IPS DF 19.7 (cell line): ENCODE measurements around the gene SLC27A6.

Experiments
- DNase-seq: peaks from one replicate; pipeline ENCODE4 v3.0.0-alpha.2; 2013; ENCODE audit warnings: low read depth, low spot score

The SLC27A6 gene

GRCh38 chr5:129063483-129064113, 98.3 kb downstream of the SLC27A6 start:
- DNase-seq, result no peak

- DNase-seq, result no peak
Observed at GRCh38 chr5:129065721-129066120, 100.4 kb downstream of the SLC27A6 start.

DNA sequence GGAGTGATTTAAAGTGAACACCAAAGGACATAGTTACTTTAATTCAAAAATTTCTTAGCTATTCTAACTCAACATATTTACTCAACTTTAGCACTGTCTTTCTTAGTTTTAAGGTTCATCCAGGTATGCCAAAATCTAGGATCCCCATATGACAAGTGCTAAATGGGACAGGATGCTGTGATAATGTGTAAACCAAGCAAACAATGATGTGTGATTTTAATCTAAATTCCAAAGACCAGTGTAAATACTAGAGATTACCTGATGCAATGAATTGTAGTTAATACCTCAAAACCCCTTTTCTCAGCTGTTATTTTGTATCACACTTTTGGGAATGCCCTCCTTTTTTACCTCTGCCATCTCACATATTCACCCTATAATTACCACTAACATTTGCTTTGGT, 102.5 kb downstream of the SLC27A6 start:
- DNase-seq, result no peak

DNA sequence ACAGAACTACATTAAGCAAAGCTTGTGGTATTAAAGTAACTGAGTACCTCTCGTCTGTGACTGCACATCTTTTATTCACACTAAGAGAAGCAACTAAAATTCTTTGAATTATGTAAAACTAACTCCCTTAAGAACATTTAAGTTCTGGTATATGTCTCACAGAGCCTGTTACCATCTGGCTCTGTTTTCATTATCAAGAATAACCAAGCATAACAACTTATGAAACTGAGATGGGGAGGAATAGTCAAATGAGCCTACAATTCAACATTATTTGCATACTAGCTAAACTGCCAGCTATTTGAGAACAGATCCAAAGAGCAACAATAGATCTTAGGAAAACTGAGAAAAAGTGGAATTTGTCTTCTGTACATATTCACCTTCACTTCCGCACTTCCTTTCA, 104.0 kb downstream of the SLC27A6 start:
- no peak for DNase-seq

- no peak for DNase-seq
Observed at GRCh38 chr5:129073111-129073510, 107.8 kb downstream of the SLC27A6 start.

DNA sequence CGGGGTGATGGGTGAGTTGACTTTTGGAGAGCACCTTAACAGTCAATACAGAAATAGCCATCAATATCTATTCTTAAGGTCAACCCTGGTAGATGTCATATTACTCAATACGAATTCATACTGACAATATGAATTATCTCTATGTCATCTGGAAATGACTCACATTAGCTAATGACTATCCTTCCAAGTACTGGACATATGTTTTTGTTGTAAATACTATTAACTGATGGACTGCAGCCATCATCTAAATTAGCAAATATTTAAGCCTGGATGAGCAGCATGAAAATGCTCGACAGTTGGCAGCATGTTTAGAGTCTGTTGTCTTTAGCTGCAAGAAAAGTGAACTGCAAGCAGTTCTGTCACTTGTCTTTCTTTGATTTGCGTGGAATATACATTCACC, 109.6 kb downstream of the SLC27A6 start:
- no peak for DNase-seq

- DNase-seq, result no peak
Observed at GRCh38 chr5:129077433-129078075, 112.3 kb downstream of the SLC27A6 start.

DNA sequence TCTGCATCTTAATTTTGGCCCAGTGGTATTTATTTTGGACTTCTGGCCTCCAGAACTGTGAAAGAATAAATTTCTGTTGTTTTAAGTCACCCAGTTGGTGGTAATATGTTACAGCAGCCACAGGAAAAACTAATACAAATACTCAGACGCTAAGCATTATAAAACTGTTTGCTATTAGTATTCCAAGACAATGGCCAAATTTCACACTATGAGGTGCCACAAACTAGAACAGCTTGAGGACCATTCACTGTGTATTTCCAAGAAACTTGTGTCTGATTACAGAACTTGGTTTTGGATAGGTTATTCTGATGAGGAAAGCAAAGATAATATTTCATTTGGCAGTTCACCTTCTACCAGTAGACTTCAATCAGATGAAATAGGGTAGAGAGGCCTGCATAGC, 113.0 kb downstream of the SLC27A6 start:
- no peak for DNase-seq

DNA sequence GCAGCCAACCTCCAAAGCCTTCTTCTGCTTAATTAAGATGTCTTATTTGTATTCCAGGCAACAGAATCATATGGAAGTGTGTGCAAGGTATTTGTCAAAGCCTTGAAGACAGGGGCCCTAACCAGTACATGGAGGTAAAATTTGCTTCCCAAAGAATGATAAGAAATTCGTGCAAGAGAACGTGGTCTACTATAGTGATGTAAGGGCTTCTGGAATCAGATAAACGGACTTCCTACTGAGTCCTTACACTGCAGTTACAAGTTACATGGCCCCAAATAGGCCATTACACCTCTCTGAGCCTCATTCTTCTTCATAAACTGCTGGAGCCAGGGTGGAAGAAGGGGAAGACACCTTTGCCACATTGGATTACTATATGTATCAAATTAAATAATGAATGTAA, 113.4 kb downstream of the SLC27A6 start:
- no peak for DNase-seq

DNA sequence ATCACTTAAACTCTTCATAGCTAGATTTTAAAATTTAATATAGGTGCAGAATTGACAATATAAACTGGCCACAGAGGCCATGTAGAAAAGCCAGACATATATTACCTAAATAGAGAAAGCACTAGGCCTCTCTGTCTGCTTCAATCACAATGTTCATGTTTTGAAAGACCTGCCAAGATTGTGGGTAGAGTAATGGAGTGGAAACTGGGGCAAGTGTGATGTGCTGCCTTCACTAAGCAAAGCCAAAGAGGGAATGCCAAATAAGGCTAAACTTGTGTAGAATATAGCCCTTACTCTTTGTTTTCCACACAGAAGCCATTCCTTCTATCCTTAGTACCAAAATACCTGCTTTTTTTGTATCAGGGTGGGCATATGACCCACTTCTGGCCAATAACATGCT, 114.2 kb downstream of the SLC27A6 start:
- no peak for DNase-seq

DNA sequence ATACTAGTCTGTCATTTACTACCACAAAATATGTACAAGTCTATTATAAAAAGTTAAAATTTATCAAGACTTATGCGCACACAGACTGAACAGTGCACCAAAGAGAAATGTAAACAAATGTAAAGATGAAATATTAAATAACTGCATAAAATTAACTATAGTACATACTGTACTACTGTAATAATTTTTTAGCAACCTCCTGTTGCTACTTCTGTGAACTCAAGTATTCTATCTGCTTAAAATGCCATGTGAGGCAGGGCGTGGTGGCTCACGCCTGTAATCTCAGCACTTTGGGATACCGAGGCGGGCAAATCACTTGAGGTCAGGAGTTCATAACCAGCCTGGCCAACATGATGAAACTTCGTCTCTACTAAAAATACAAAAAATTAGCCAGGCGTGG, 115.5 kb downstream of the SLC27A6 start:
- DNase-seq, result no peak

- no peak for DNase-seq
Observed at GRCh38 chr5:129082225-129083136, 117.2 kb downstream of the SLC27A6 start.
